Activated CD8-positive, alpha-beta memory T cell treated with anti-CD3 and anti-CD28 coated beads, Interleukin-2, amount 50 U/mL, for 24 hours (primary cell): Measurements from ENCODE around the gene TAF11L9.
"Not testable (repeated sequence)": the region's sequence is repeated elsewhere in the genome, so short reads cannot be mapped to it uniquely, and the experiment has no call there.

Experiments used
- DNase-seq: peaks from one replicate; pipeline ENCODE4 v3.0.0-alpha.2; 2020; ENCODE audit errors: extremely low read depth

Gene TAF11L9

DNA sequence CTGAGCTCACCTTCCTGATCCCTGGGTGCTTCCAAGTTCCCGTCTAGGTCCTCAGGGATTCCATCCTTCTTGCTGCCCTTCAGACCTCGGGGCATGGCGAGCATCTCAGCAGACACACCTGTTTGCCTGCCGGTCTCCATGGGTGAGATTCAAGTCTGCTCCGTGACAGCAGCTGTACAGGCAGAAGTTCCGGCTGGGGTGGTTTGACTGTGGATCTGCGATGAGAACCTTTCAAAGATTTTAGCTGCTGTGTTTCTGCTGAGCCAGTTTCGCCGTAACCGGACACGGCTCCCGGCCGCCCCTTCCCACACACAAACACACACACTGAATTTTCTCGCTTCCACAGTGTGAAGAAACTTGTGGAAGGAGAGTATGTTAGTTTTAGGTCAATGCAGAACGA lies at the start of gene TAF11L9:
Gene TAF11L9 (minus strand): TSS at position 140 of the 400 bp plus-strand sequence.
- not testable (repeated sequence) for DNase-seq

DNA sequence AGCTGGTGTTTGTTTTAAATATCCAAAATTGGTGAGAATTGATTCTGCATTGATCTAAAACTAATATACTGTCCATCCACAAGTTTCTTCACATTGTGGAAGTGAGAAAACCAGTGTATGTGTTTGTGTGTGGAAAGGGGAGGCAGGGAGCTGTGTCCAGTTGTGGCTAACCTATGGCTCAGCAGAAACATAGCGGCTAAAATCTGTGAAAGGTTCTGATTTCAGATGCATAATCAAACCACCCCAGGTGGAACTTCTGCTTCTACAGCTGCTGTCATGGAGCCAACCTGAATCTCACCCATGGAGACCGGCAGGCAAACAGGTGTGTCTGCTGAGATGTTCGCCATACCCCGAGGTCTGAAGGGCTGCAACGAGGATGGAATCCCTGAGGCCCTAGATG lies 40.0 kb upstream of the TAF11L9 start, which contains the start of gene TAF11L14:
Gene TAF11L14 (plus strand): TSS at position 301 of the 400 bp plus-strand sequence.
- no peak for DNase-seq

DNA sequence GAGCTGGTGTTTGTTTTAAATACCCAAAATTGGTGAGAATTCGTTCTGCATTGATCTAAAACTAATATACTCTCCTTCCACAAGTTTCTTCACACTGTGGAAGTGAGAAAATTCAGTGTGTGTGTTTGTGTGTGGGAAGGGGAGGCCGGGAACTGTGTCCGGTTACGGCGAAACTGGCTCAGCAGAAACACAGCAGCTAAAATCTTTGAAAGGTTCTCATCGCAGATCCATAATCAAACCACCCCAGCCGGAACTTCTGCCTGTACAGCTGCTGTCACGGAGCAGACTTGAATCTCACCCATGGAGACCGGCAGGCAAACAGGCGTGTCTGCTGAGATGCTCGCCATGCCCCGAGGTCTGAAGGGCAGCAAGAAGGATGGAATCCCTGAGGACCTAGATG lies 37.6 kb upstream of the TAF11L9 start, which contains the start of gene TAF11L13:
Gene TAF11L13 (plus strand): TSS at position 301 of the 400 bp plus-strand sequence.
- not testable (repeated sequence) for DNase-seq

DNA sequence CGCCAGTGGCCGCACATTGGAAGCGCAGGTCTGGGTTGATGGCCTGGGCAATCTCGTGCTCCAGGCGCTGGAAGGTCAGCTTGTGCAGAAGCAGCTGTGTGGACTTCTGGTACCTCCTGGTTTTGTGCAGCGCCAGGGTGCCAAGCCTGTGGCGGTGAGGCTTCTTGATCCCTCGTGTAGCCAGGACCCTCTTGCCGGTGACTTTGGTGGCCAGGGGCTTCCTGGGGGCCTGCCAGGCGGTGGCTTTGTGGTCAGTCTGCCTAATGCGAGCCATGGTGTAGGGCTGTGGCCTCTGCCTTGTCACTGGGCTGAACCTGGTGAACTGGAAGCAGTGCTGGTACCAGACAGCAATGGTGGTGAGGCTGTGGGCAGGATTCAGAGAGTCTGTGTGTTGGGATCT lies 31.5 kb upstream of the TAF11L9 start:
- DNase-seq = no peak

DNA sequence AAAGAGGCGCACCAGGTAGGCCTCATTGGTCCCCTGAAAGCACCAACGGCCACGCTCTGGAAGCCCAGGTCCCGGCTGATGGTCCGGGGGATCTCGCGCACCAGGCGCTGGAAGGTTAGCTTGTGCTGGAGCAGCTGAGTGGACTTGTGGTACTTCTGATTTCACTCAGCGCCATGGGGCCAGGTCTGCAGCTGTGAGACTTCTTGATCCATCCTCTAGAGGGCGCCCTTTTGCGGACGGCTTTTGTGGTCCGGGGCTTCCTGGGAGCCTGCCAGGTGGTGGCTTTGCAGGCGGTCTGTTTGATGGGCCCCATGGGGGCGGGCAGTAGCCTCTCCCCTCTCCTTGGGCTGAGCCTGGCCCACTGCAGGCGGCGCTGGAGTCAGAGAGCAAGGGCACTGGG lies 26.4 kb upstream of the TAF11L9 start:
- no peak for DNase-seq

DNA sequence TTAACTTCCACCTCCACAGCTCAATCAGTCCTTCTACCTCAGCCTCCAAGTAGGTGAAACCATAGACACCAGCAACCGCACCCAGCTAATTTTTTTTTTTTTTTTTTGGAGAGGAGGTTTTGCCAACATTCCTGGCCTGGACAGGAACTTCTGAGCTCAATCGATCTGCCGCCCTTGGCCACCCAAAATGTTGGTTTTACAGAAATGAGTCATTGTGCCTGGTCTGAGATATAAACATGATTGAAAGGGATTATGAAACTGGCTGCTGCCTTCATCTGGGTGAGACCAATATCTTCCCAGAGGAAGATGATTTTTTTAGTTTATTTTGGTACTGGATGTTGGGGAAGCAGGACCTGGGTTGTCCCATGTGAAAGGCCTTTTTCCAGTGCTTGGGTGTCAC lies 25.2 kb upstream of the TAF11L9 start:
- no peak for DNase-seq

DNA sequence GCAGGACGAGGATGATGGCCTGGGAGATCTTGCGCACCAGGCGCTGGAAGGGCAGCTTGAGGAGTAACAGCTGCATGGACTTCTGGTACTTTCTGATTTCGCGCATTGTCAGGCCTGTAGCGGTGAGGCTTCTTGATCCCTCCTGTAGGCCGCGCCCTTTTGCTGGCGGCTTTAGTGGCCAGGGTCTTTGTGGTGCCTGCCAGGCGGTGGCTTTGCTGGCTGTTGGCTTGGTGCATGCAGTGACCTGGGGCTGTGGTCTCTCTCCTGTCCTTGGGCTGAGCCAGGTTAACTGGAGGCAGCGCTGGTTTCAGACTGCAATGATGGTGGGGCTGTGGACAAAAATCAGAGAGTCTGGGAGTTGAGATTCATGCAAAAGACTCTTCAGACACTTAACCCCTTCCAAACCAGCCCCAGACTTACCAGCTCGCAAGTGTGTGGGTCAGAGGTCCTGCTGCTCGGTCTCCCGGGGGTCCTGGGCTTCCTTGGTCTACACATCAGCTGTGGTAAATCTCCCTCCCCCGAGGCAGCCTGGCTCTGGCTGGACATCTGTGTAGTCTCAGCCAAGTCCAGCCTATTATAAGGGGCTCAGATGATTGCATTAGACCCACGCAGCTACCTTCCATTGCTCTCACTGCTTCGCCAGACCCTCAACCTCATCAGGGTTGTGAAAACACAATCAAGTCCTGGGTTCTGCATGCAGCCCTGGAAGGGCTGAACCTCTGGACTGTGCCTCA lies 20.8 kb upstream of the TAF11L9 start:
- no peak for DNase-seq

DNA sequence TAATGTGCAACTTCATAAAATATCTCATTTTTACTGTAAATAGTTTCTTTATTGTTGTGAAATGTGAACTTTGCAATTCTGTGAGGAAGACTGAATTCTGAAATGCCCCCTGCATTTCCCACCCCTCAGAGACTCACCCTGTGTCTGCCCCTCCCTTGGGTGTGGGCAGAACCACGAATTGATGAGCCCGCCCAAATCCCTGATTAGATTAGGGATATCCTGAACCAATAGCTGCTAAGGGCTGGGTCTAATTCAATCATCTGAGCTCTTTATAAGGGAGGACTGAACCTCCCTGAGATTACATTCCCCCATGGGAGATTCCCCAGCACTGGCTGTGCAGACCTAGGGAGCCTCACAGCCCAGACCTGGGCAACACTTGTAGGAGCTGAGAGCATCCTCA lies 15.9 kb upstream of the TAF11L9 start, which contains the start of gene TAF11L12:
Gene TAF11L12 (plus strand): TSS at position 301 of the 400 bp plus-strand sequence.
- not testable (repeated sequence) for DNase-seq

DNA sequence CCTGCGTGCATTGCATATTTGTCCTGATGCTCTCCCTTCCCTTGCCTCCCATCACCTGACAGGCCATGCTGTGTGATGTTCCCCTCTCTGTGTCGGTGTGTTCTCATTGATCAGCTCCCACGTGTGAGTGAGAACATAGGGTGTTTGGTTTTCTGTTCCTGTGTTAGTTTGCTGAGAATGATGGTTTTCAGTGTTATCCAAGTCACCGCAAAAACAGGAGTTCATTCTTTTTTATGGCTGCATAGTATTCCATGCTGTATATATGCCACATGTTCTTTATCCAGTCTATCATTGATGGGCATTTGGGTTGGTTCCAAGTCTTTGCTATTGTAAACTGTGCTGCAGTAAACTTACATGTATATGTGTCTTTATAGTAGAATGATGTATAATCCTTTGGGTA lies 13.3 kb upstream of the TAF11L9 start:
- DNase-seq = not testable (repeated sequence)

DNA sequence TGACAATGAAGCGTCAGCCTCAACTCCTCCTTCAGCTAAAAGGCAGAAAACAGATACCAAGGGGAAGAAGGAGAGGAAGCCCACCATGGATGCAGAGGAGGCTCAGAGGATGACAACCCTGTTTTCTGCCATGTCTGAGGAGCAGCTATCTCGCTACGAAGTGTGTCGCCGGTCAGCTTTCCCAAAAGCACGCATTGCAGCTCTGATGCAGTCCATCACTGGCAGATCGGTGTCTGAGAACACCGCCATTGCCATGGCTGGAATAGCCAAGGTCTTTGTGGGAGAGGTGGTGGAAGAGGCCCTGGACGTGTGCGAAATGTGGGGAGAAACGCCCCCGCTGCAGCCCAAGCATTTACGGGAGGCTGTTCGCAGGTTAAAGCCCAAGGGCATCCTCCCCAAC lies 10.8 kb upstream of the TAF11L9 start:
- DNase-seq = no peak

DNA sequence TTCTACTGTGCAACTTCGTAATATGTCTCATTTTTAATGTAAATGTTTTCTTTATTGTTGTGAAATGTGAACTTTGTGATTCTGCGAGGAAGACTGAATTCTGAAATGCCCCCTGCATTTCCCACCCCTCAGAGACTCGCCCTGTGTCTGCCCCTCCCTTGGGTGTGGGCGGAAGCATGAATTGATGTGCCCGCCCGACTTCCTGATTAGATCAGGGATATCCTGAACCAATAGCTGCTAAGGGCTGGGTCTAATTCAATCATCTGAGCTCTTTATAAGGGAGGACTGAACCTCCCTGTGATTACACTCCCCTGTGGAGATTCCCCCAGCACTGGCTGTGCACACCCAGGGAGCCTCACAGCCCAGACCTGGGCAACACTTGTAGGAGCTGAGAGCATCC lies 9.7 kb upstream of the TAF11L9 start, which contains the start of gene TAF11L11:
Gene TAF11L11 (plus strand): TSS at position 304 of the 400 bp plus-strand sequence.
- DNase-seq = not testable (repeated sequence)

DNA sequence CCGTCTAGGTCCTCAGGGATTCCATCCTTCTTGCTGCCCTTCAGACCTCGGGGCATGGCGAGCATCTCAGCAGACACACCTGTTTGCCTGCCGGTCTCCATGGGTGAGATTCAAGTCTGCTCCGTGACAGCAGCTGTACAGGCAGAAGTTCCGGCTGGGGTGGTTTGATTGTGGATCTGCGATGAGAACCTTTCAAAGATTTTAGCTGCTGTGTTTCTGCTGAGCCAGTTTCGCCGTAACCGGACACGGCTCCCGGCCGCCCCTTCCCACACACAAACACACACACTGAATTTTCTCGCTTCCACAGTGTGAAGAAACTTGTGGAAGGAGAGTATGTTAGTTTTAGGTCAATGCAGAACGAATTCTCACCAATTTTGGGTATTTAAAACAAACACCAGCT lies 3.5 kb upstream of the TAF11L9 start, which contains the start of gene TAF11L10:
Gene TAF11L10 (minus strand): TSS at position 101 of the 400 bp plus-strand sequence.
- DNase-seq = not testable (repeated sequence)

DNA sequence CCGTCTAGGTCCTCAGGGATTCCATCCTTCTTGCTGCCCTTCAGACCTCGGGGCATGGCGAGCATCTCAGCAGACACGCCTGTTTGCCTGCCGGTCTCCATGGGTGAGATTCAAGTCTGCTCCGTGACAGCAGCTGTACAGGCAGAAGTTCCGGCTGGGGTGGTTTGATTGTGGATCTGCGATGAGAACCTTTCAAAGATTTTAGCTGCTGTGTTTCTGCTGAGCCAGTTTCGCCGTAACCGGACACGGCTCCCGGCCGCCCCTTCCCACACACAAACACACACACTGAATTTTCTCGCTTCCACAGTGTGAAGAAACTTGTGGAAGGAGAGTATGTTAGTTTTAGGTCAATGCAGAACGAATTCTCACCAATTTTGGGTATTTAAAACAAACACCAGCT lies 3.3 kb downstream of the TAF11L9 start, which contains the start of gene TAF11L8:
Gene TAF11L8 (minus strand): TSS at position 101 of the 400 bp plus-strand sequence.
- not testable (repeated sequence) for DNase-seq

DNA sequence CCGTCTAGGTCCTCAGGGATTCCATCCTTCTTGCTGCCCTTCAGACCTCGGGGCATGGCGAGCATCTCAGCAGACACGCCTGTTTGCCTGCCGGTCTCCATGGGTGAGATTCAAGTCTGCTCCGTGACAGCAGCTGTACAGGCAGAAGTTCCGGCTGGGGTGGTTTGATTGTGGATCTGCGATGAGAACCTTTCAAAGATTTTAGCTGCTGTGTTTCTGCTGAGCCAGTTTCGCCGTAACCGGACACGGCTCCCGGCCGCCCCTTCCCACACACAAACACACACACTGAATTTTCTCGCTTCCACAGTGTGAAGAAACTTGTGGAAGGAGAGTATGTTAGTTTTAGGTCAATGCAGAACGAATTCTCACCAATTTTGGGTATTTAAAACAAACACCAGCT lies 8.5 kb downstream of the TAF11L9 start, which contains the start of gene TAF11L7:
Gene TAF11L7 (minus strand): TSS at position 101 of the 400 bp plus-strand sequence.
- not testable (repeated sequence) for DNase-seq
